IMR-90 (cell line): Measurements from ENCODE around the gene OXA1L. TPM values are rescaled to one million over a fixed set of nuclear protein-coding genes. Genes with fewer than 3 reads are reported as not detected.

Experiments used
- ATAC-seq: fragments of 200-7000 bp; cut with Tn5 transposase; 2 replicates; pipeline ENCODE4 v1.9.1; 2020; ENCODE audit warnings: low read depth, mild to moderate bottlenecking, moderate library complexity
- BruUV-seq: library from RNA; stranded (reverse); fragments of 400-500 nt; replicated peaks from 2 replicates; lab custom pipeline; 2021; lab: Mats Ljungman, UMichigan
- CTCF ChIA-PET: fragments of 300-600 bp; formaldehyde crosslinking; extraction: SDS; loops from one replicate; lab custom pipeline; 2021; ENCODE audit warnings: antibody characterized with exemption; lab: Yijun Ruan, JAX
- POLR2A ChIA-PET: fragments of 300-600 bp; sonication (Branson Sonifier 250); formaldehyde crosslinking; loops from one replicate; lab custom pipeline; 2022; ENCODE audit warnings: antibody characterized with exemption; ENCODE audit not compliant: unreplicated experiment; lab: Charles Lee
- DNase-seq: peaks from one replicate; pipeline ENCODE4 v3.0.0; 2013
- H2AFZ ChIP-seq: replicated peaks from 2 replicates; pipeline ENCODE3; 2013; ENCODE audit warnings: low read length, mild to moderate bottlenecking; ENCODE audit not compliant: poor library complexity
- H2AK5ac ChIP-seq: 2 replicates; pipeline ENCODE4 v1.6.1; 2013; ENCODE audit warnings: low read depth, low read length, inconsistent platforms
- H2AK9ac ChIP-seq: replicated peaks from 2 replicates; pipeline ENCODE3; 2013; ENCODE audit warnings: mild to moderate bottlenecking, low read depth, low read length, moderate library complexity; ENCODE audit not compliant: poor library complexity
- H2BK120ac ChIP-seq: 2 replicates; pipeline ENCODE4 v1.6.1; 2013; ENCODE audit warnings: low read depth, low read length, inconsistent platforms
- H2BK15ac ChIP-seq: 3 replicates; pipeline ENCODE4 v1.6.1; 2013; ENCODE audit warnings: low read depth, low read length, inconsistent platforms
- H2BK20ac ChIP-seq: 2 replicates; pipeline ENCODE4 v1.6.1; 2013; ENCODE audit warnings: low read depth, mild to moderate bottlenecking, inconsistent platforms, low read length, moderate library complexity
- H2BK5ac ChIP-seq: 2 replicates; pipeline ENCODE4 v1.6.1; 2013; ENCODE audit warnings: mild to moderate bottlenecking, low read depth, low read length, inconsistent platforms; ENCODE audit not compliant: poor library complexity, severe bottlenecking
- H3K14ac ChIP-seq: replicated peaks from 2 replicates; pipeline ENCODE4 v1.6.1; 2013; ENCODE audit warnings: low read depth, low read length, inconsistent platforms
- H3K18ac ChIP-seq: 2 replicates; pipeline ENCODE4 v1.6.1; 2013; ENCODE audit warnings: low read depth, low read length, control low read depth
- H3K23ac ChIP-seq: 2 replicates; pipeline ENCODE4 v1.6.1; 2013; ENCODE audit warnings: low read depth, low read length, inconsistent platforms
- H3K27ac ChIP-seq: 2 replicates; pipeline ENCODE4 v1.5.1; 2013; ENCODE audit warnings: mild to moderate bottlenecking, control low read depth, low read length; ENCODE audit not compliant: insufficient read depth
- H3K27me3 ChIP-seq: 2 replicates; pipeline ENCODE4 v1.6.1; 2013; ENCODE audit warnings: low read length; ENCODE audit not compliant: control insufficient read depth, insufficient read depth
- H3K36me3 ChIP-seq: 2 replicates; pipeline ENCODE4 v1.6.1; 2013; ENCODE audit warnings: low read length, mixed read lengths; ENCODE audit not compliant: control insufficient read depth, insufficient read depth
- H3K4ac ChIP-seq: 2 replicates; pipeline ENCODE4 v1.6.1; 2013; ENCODE audit warnings: low read depth, low read length, inconsistent platforms
- H3K4me1 ChIP-seq: 2 replicates; pipeline ENCODE4 v1.6.1; 2013; ENCODE audit warnings: low read length, mixed read lengths; ENCODE audit not compliant: control insufficient read depth, insufficient read depth
- H3K4me2 ChIP-seq: 2 replicates; pipeline ENCODE4 v1.6.1; 2013; ENCODE audit warnings: low read depth, mild to moderate bottlenecking, control low read depth, low read length, moderate library complexity
- H3K4me3 ChIP-seq: 2 replicates; pipeline ENCODE4 v1.5.1; 2013; ENCODE audit warnings: low read depth, mild to moderate bottlenecking, control low read depth, low read length, moderate library complexity; ENCODE audit not compliant: insufficient read depth
- H3K56ac ChIP-seq: 2 replicates; pipeline ENCODE4 v1.6.1; 2013; ENCODE audit warnings: low read length, inconsistent platforms; ENCODE audit not compliant: insufficient read depth; ENCODE audit errors: extremely low read depth
- H3K79me1 ChIP-seq, 2 experiments: 2 replicates each; pipeline ENCODE4 v1.6.1; 2013; ENCODE audit warnings: low read length in 2 of 2, inconsistent platforms in 1 of 2, low read depth in 1 of 2
- H3K9ac ChIP-seq: 2 replicates; pipeline ENCODE4 v1.6.1; 2013; ENCODE audit warnings: low read depth, low read length, control low read depth
- H3K9me1 ChIP-seq: 2 replicates; pipeline ENCODE4 v1.6.1; 2013; ENCODE audit warnings: low read length, inconsistent platforms; ENCODE audit not compliant: insufficient read depth
- H3K9me3 ChIP-seq: 2 replicates; pipeline ENCODE4 v1.6.1; 2013; ENCODE audit warnings: low read length; ENCODE audit not compliant: control insufficient read depth, insufficient read depth
- H4K20me1 ChIP-seq: 2 replicates; pipeline ENCODE4 v1.6.1; 2013; ENCODE audit warnings: low read length, inconsistent platforms; ENCODE audit not compliant: insufficient read depth
- H4K5ac ChIP-seq: 2 replicates; pipeline ENCODE4 v1.6.1; 2013; ENCODE audit warnings: mild to moderate bottlenecking, low read depth, low read length, control low read depth
- H4K8ac ChIP-seq, 2 experiments: 2 replicates each; pipeline ENCODE4 v1.6.1; 2013; ENCODE audit warnings: low read depth in 2 of 2, low read length in 2 of 2, control low read depth in 1 of 2, inconsistent platforms in 1 of 2
- H4K91ac ChIP-seq: 2 replicates; pipeline ENCODE4 v1.6.1; 2013; ENCODE audit warnings: low read depth, low read length, inconsistent platforms; ENCODE audit not compliant: insufficient read depth
- CEBPB ChIP-seq: IDR thresholded peaks from 2 replicates; pipeline ENCODE4 v1.6.1; 2012; ENCODE audit warnings: low read depth, low read length, improper control_type of control experiment
- CTCF ChIP-seq: conservative IDR thresholded peaks from 2 replicates; pipeline ENCODE4 v1.5.1; 2012; ENCODE audit warnings: mild to moderate bottlenecking, low read depth, low read length, improper control_type of control experiment
- ELK1 ChIP-seq: fragments of 150-350 bp; IDR thresholded peaks from 2 replicates; pipeline ENCODE4 v1.6.1; 2016; ENCODE audit warnings: low read depth, mild to moderate bottlenecking, low read length, moderate library complexity, borderline replicate concordance
- FOS ChIP-seq: fragments of 150-350 bp; IDR thresholded peaks from 2 replicates; pipeline ENCODE4 v1.6.1; 2016; ENCODE audit warnings: low read depth, low read length
- MAFK ChIP-seq: IDR thresholded peaks from 2 replicates; pipeline ENCODE4 v1.6.1; 2012; ENCODE audit warnings: low read depth, low read length, improper control_type of control experiment
- MAZ ChIP-seq: IDR thresholded peaks from 2 replicates; pipeline ENCODE4 v1.6.1; 2012; ENCODE audit warnings: low read depth, mild to moderate bottlenecking, low read length, improper control_type of control experiment, moderate library complexity, borderline replicate concordance
- POLR2A ChIP-seq: IDR thresholded peaks from 2 replicates; pipeline ENCODE4 v1.6.1; 2012; ENCODE audit warnings: mild to moderate bottlenecking, low read depth, low read length
- SMC3 ChIP-seq: fragments of 150-350 bp; IDR thresholded peaks from 2 replicates; pipeline ENCODE4 v1.6.1; 2016; ENCODE audit warnings: low read depth, mild to moderate bottlenecking, antibody characterized with exemption, low read length, moderate library complexity
- WGBS, 2 experiments: methylation state at CpG; one replicate each; pipeline versions ENCODE4 v1.1.5 to v1.1.7; 2013; ENCODE audit warnings: missing lambda C conversion rate in 2 of 2; ENCODE audit not compliant: insufficient read length in 1 of 2; ENCODE audit errors: extremely low coverage in 2 of 2; 5-methylcytosine and 5-hydroxymethylcytosine counted together
- dilution Hi-C: fragments of 300-500 bp; cut with HindIII; formaldehyde crosslinking; loops from one replicate; pipeline ENCODE4 v1.14.3; 2018; ENCODE audit warnings: low sequenced_read_pairs; ENCODE audit not compliant: unreplicated experiment
- in situ Hi-C: fragments of 300-500 bp; cut with MboI; formaldehyde crosslinking; loops from 3 replicates; pipeline ENCODE4 v1.14.3; 2019; ENCODE audit warnings: low sequenced_read_pairs, inconsistent platforms, mixed read lengths
- intact Hi-C: fragments of 100-400 bp; cut with micrococcal nuclease; formaldehyde crosslinking; loops from 2 replicates; pipeline ENCODE4 v1.10.0; 2022
- polyA plus RNA-seq, 3 experiments: library from polyadenylated mRNA; depleted of rRNA; stranded (reverse); fragments of >200 nt; gene quantifications; 2 replicates each; pipeline ENCODE4 v1.2.3, GENCODE V29; 2012; ENCODE audit warnings: low replicate concordance in 1 of 3
- total RNA-seq: library from RNA; depleted of rRNA; stranded (reverse); fragments of >200 nt; gene quantifications from 2 replicates; pipeline ENCODE4 v1.2.3, GENCODE V29; 2012

Gene OXA1L
- total and polyA plus RNA-seq, 2 of the 4 experiments (the other 2 are of a cell fraction), result 47.3 to 113 TPM

- ATAC-seq, result no peak
- no peaks in the 10 kb centered on the region for H3K4me1 ChIP-seq
- H3K14ac ChIP-seq, result no peak overlapping the region
- H3K9ac ChIP-seq, result no peak overlapping the region
- POLR2A ChIA-PET, result no interaction called here
- no peak overlapping the region for H3K27ac ChIP-seq
- H3K9me1 ChIP-seq, result no peaks in the 10 kb centered on the region
- CTCF ChIA-PET, result no interaction called here
- no peak overlapping the region for H3K4me3 ChIP-seq
- no peak overlapping the region for H4K8ac ChIP-seq
- H3K4me2 ChIP-seq, result no peak overlapping the region
- in situ Hi-C loops, result no loop called here
- H3K36me3 ChIP-seq, result no peaks in the 10 kb centered on the region
- no peak for DNase-seq
- intact Hi-C loops, result no loop called here
- H2BK15ac ChIP-seq, result no peak overlapping the region
- H4K91ac ChIP-seq, result no peak overlapping the region
- peaks cover 13% of the 10 kb centered on the region for H3K27me3 ChIP-seq
- H2AK5ac ChIP-seq, result no peak overlapping the region
- no peaks in the 10 kb centered on the region for H3K9me3 ChIP-seq
- no peak overlapping the region for H2BK120ac ChIP-seq
- dilution Hi-C loops, result no loop called here
- no peak for TF ChIP-seq ELK1
- no peak for TF ChIP-seq MAZ
- TF ChIP-seq CEBPB, result no peak
- no peak for TF ChIP-seq CTCF
- TF ChIP-seq POLR2A, result no peak
- no peak for TF ChIP-seq SMC3
- TF ChIP-seq MAFK, result no peak
- no peak for TF ChIP-seq FOS
- no peak overlapping the region for H3K4ac ChIP-seq
- no peak overlapping the region for H2BK5ac ChIP-seq
- no peak overlapping the region for H4K5ac ChIP-seq
- no peak overlapping the region for H3K18ac ChIP-seq
- no peaks in the 10 kb centered on the region for H3K79me1 ChIP-seq
- BruUV-seq, result no TSS peak
- WGBS, 2 experiments, result no CpG with 5 or more reads among the region's 1 CpG
- H3K23ac ChIP-seq, result no peak overlapping the region
- no peak overlapping the region for H3K56ac ChIP-seq
- H2AFZ ChIP-seq, result no peak overlapping the region
- no peak overlapping the region for H2AK9ac ChIP-seq
- no peak overlapping the region for H2BK20ac ChIP-seq
- no peaks in the 10 kb centered on the region for H4K20me1 ChIP-seq
Observed at GRCh38 chr14:22723815-22724214, 42.7 kb upstream of the OXA1L start.
